Stimulated activated CD8-positive, alpha-beta memory T cell treated with anti-CD3 and anti-CD28 coated beads, Interleukin-15, amount 100 ng/mL, for 48 hours (primary cell): ENCODE measurements around the gene CD81.

Source experiments
- DNase-seq, 2 donors: peaks; one replicate each; pipeline ENCODE4 v3.0.0-alpha.2; 2020; ENCODE audit warnings: low read depth in 2 of 2

The CD81 gene

GRCh38 chr11:2436521-2437031 lies 59.5 kb downstream of the CD81 start:
- no peak for DNase-seq

GRCh38 chr11:2437516-2437915 lies 60.4 kb downstream of the CD81 start:
- no peak for DNase-seq

- no peak for DNase-seq
Observed at GRCh38 chr11:2439820-2440219, 62.7 kb downstream of the CD81 start.

DNA sequence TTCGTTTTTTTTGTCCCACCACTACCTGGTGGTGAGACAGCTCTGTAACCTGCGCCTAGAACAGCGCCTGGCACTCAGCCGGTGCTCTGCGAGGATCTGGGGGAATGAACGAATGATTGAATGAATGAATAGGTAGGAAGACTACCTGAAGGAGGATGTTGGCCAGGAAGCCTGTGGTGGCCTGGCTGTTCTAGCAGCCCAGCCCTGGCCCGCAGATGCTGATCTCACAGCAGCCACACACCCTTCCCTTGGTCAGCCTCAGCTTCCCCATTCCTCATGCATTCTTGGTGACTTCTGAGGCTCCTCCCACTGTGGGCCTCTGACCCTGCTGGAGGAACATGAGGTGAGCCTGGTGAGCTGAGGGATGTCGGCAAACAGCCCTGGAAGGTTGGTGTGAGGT lies 63.5 kb downstream of the CD81 start:
- no peak for DNase-seq

- no peak for DNase-seq
Observed at GRCh38 chr11:2441171-2441570, 64.1 kb downstream of the CD81 start.

DNA sequence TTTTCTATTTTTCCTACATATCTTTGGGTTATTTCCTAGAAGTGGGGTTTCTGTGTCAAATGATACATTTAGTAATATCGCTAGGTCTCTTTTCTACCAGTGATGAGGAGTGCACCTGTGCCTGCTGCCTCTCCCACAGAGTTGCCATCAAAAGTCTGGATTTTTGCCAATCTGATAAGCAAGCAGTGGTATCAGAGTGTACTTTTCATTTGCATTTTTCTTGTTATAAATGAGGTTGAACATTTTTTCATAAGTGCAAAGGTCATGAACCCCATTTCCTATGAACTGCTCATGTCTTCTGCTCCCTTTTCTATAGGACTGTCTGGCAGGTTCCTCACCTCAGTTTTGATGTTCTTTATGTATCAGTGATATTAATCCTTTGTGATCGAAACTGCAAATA lies 65.5 kb downstream of the CD81 start:
- no peak for DNase-seq

GRCh38 chr11:2443406-2443805 lies 66.3 kb downstream of the CD81 start:
- no peak for DNase-seq

GRCh38 chr11:2443881-2444820 lies 67.0 kb downstream of the CD81 start, which contains the start of gene TRPM5:
Gene TRPM5, minus strand, starts transcription at chr11:2444514. Its CDS starts 21,478 bp downstream, at chr11:2423036.
- DNase-seq = peak; percentile 37 to 41

- DNase-seq = peak; percentile 49 to 53
Observed at GRCh38 chr11:2444821-2445745, 68.0 kb downstream of the CD81 start, which contains the start of gene KCNQ1. Gene KCNQ1, plus strand, starts transcription at chr11:2445008. Its CDS starts 91 bp downstream, at chr11:2445099.

DNA sequence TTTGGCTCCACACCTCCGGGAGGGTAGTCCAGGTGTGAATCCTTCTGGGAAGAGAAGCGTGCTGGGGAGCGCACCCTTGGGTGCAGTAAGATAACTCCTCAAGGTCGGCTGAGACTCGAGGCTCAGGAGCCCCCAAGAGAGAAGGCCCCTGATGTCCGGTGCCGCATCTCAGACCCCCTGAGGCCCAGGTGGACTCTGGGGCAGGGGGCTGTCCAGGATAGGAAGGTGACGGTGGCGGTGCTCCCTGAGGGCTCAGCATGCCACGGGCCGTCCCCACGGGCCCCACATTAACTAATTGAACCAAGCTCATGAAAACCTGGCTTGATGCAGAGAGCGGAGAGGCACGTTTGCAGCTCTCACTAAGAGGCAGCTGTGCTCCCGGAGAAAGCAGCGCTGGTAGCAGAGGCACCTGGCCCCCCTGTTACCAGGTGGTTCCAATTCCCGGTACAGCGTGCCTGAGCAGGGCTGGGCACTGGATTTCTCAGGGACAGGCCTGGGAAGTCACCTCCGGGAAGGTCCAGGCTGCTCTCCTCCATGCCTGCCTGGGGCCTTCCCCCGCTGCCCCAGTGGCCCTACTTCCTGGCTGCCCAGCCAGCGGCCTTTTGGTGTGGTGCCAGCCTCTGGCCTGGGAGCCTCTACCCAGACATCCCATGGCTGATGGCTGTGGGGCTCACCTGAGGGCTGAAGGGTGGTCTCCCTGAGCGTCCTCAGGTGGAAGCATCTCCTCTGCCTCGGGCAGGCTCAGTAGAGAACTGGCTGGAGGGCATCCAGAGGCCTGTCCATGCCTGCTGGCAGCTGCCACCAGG lies 68.8 kb downstream of the CD81 start:
- no peak for DNase-seq

- DNase-seq = no peak
Observed at GRCh38 chr11:2446590-2447252, 69.6 kb downstream of the CD81 start.
